HepG2 (cell line): ENCODE measurements around the gene TAAR9. TPM values are rescaled to one million over a fixed set of nuclear protein-coding genes. Genes with fewer than 3 reads are reported as not detected.
"Not testable (repeated sequence)": the region's sequence is repeated elsewhere in the genome, so short reads cannot be mapped to it uniquely, and the experiment has no call there.

Experiments used
- AHDC1 ChIP-seq: sonication (generic); formaldehyde crosslinking; IDR thresholded peaks from 2 replicates; pipeline ENCODE4 v1.5.1; 2020; ENCODE audit warnings: mild to moderate bottlenecking, missing genetic modification reagents, borderline replicate concordance
- ARID5B ChIP-seq: IDR thresholded peaks from 2 replicates; pipeline ENCODE4 v1.4.0; 2020; ENCODE audit warnings: mild to moderate bottlenecking, missing genetic modification reagents
- BCL6 ChIP-seq: IDR thresholded peaks from 2 replicates; pipeline ENCODE4 v1.6.1; 2016; ENCODE audit warnings: missing genetic modification reagents, missing compliant biosample characterization
- ELF3 ChIP-seq: IDR thresholded peaks from 2 replicates; pipeline ENCODE4 v1.6.1; 2016; ENCODE audit warnings: missing genetic modification reagents, missing compliant biosample characterization
- EP300 ChIP-seq, 3 experiments: sonication (generic) in 1 of 3; formaldehyde crosslinking in 1 of 3; IDR thresholded peaks; 2 replicates each; pipeline versions ENCODE4 v1.5.1 to v1.6.1; 2011 to 2020; ENCODE audit warnings: low read depth in 2 of 3, low read length in 2 of 3, borderline replicate concordance in 1 of 3, improper control_type of control experiment in 1 of 3, mild to moderate bottlenecking in 1 of 3, missing genetic modification reagents in 1 of 3, moderate library complexity in 1 of 3
- FOXA3 ChIP-seq: IDR thresholded peaks from 2 replicates; pipeline ENCODE4 v1.6.1; 2016; ENCODE audit warnings: missing genetic modification reagents, missing compliant biosample characterization
- HOMEZ ChIP-seq: IDR thresholded peaks from 2 replicates; pipeline ENCODE4 v1.6.1; 2016; ENCODE audit warnings: low read depth
- HOXA5 ChIP-seq: sonication (generic); formaldehyde crosslinking; IDR thresholded peaks from 2 replicates; pipeline ENCODE4 v1.4.0; 2020; ENCODE audit warnings: missing genetic modification reagents
- ISL2 ChIP-seq: sonication (generic); formaldehyde crosslinking; IDR thresholded peaks from 2 replicates; pipeline ENCODE4 v1.5.0; 2020; ENCODE audit warnings: missing genetic modification reagents
- NR2F2 ChIP-seq: IDR thresholded peaks from 2 replicates; pipeline ENCODE4 v1.6.1; 2012; ENCODE audit warnings: low read depth, inconsistent platforms, borderline replicate concordance
- RXRB ChIP-seq: IDR thresholded peaks from 2 replicates; pipeline ENCODE4 v1.6.1; 2016; ENCODE audit warnings: borderline replicate concordance, missing genetic modification reagents, missing compliant biosample characterization
- SOX13 ChIP-seq, 3 experiments: fragments of 450-650 bp in 1 of 3; sonication (generic) in 1 of 3; formaldehyde crosslinking in 1 of 3; IDR thresholded peaks in 2 of 3; conservative IDR thresholded peaks in 1 of 3; 2 replicates each; pipeline versions ENCODE4 v1.5.0 to v1.6.1; 2016 to 2020; ENCODE audit warnings: antibody characterized with exemption in 1 of 3, mild to moderate bottlenecking in 1 of 3, missing compliant biosample characterization in 1 of 3, missing genetic modification reagents in 1 of 3, moderate library complexity in 1 of 3
- TCF7 ChIP-seq: sonication (generic); IDR thresholded peaks from 2 replicates; pipeline ENCODE4 v1.6.1; 2016; ENCODE audit warnings: antibody characterized with exemption, low read depth
- TFE3 ChIP-seq: IDR thresholded peaks from 2 replicates; pipeline ENCODE4 v1.6.1; 2016
- ZFP90 ChIP-seq: sonication (generic); formaldehyde crosslinking; IDR thresholded peaks from 2 replicates; pipeline ENCODE4 v1.8.0; 2022; ENCODE audit warnings: missing genetic modification reagents, mild to moderate bottlenecking, inconsistent platforms, borderline replicate concordance
- polyA plus RNA-seq, 8 experiments: library from polyadenylated mRNA; depleted of rRNA in 3 of 8; stranded (reverse) in 7 of 8; unstranded in 1 of 8; fragments of >200 nt; fragmentation: Illumina TruSeq in 4 of 8; extraction: Trizol in 4 of 8; gene quantifications; 2 replicates each; pipeline versions ENCODE4 v1.2.1 to v1.2.3, GENCODE V29; 2011 to 2016; ENCODE audit warnings: low read depth in 4 of 8, missing spikeins in 1 of 8, mixed read lengths in 1 of 8; ENCODE audit not compliant: insufficient read depth in 1 of 8
- total RNA-seq, 5 experiments: library from RNA; depleted of rRNA; stranded (reverse); fragments of >200 nt; fragmentation: Illumina TruSeq; extraction: Trizol; gene quantifications; 2 replicates each; pipeline ENCODE4 v1.2.3, GENCODE V29; 2016; ENCODE audit warnings: low read depth in 1 of 5

Gene TAAR9
- total and polyA plus RNA-seq, 2 of the 13 experiments (the other 11 are each of a cell fraction or from before 2014, with no cell fraction given) = 0.07 TPM; not detected in 1

- TF ChIP-seq TFE3 (0 out of 2 replicates have a peak, but pooled peaks have one; percentile 56), EP300 (IDR thresholded peaks at IDR 0.05; ENCODE audit: low read depth in 2 of 2, low read length in 2 of 2) (peak in 1 of 2 experiments; percentile 54; a peak in 2 of 4 replicates), ARID5B (CRISPR knock-in tag) (peak; percentile 61), AHDC1 (CRISPR knock-in tag) (peak; percentile 57; the same call in 1 of the 2 replicates), SOX13 (CRISPR knock-in tag; conservative IDR thresholded peaks at IDR 0.05 in 1 of 2, IDR thresholded peaks at IDR 0.05 in 1 of 2) (peak in 1 of 2 experiments; percentile 70; a peak in 2 of 4 replicates), TCF7 (peak; percentile 79), ISL2 (CRISPR knock-in tag) (peak; percentile 67; the same call in 1 of the 2 replicates), FOXA3 (CRISPR knock-in tag) (peak; percentile 59), BCL6 (peak; percentile 98), HOXA5 (CRISPR knock-in tag) (0 out of 2 replicates have a peak, but pooled peaks have one; percentile 27), ZFP90 (0 out of 2 replicates have a peak, but pooled peaks have one; percentile 34), RXRB (CRISPR knock-in tag) (peak; percentile 49; the same call in 1 of the 2 replicates), HOMEZ (CRISPR knock-in tag) (peak; percentile 30; the same call in 1 of the 2 replicates), NR2F2 (peak; percentile 72), ELF3 (CRISPR knock-in tag) (0 out of 2 replicates have a peak, but pooled peaks have one; percentile 19)
- TF ChIP-seq EP300 (CRISPR knock-in tag; IDR thresholded peaks at IDR 0.05; ENCODE audit: borderline replicate concordance); SOX13 (IDR thresholded peaks at IDR 0.05): not testable (repeated sequence)
These were observed 3.5 kb upstream of the TAAR9 start (continued) for GRCh38 chr6:132534546-132534945.
